ENCODE data around the gene TMEM63B.

GRCh38 chr6:44180886-44181285 is 53.5 kb downstream of the TMEM63B start:
- no peak for TF ChIP-seq HDGF (IDR thresholded peaks at IDR 0.05; ENCODE audit: borderline replicate concordance)
- TF ChIP-seq ELF4 (IDR thresholded peaks at IDR 0.05): no peak
- TF ChIP-seq TARDBP (IDR thresholded peaks at IDR 0.05): no peak
- TF ChIP-seq FOXK2 (IDR thresholded peaks at IDR 0.05): no peak
- no peak for TF ChIP-seq FOXM1 (IDR thresholded peaks at IDR 0.05; ENCODE audit: borderline replicate concordance)
- TF ChIP-seq SP1 (IDR thresholded peaks at IDR 0.05): no peak
